ENCODE data around the gene PCDH19. TPM values are rescaled to one million over a fixed set of nuclear protein-coding genes. Genes with fewer than 3 reads are reported as not detected.

Gene PCDH19
- total RNA-seq, 1 donor from 2014 or later = 47.5 TPM

DNA sequence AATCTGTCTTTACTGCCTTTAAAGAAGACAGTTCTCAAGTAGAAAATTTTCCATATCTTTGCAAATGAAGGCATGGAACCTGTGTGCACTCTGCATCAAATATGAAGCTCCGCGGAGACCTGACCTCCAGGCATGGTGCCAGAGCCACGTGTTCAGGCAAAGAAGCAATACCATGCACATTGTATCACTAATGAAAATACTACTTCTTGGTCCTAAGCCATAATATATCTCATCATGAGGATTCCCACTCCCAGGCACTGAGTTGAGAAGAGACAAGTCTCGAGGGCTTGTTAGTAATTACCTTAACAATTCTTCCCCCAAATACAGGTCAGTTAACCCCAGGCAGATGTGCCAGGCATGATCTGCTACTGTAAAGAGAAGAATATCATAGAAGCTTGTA, 56.7 kb downstream of the PCDH19 start:
- no peak overlapping the region for H3K27ac Mint-ChIP-seq
- TF ChIP-seq, protein P1, sequence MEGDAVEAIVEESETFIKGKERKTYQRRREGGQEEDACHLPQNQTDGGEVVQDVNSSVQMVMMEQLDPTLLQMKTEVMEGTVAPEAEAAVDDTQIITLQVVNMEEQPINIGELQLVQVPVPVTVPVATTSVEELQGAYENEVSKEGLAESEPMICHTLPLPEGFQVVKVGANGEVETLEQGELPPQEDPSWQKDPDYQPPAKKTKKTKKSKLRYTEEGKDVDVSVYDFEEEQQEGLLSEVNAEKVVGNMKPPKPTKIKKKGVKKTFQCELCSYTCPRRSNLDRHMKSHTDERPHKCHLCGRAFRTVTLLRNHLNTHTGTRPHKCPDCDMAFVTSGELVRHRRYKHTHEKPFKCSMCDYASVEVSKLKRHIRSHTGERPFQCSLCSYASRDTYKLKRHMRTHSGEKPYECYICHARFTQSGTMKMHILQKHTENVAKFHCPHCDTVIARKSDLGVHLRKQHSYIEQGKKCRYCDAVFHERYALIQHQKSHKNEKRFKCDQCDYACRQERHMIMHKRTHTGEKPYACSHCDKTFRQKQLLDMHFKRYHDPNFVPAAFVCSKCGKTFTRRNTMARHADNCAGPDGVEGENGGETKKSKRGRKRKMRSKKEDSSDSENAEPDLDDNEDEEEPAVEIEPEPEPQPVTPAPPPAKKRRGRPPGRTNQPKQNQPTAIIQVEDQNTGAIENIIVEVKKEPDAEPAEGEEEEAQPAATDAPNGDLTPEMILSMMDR (IDR thresholded peaks at IDR 0.05; ENCODE audit: unreplicated experiment) = no peak
- H3K4me1 Mint-ChIP-seq (ENCODE audit: low read depth) = peaks cover 9% of the 10 kb centered on the region
- H3K36me3 Mint-ChIP-seq (ENCODE audit: insufficient read depth) = no peaks in the 10 kb centered on the region
- no peaks in the 10 kb centered on the region for H3K9me3 Mint-ChIP-seq (ENCODE audit: low read depth)
- H3K4me3 Mint-ChIP-seq (ENCODE audit: low read depth) = no peak overlapping the region
- DNase-seq (ENCODE audit: low spot score, unreplicated experiment) = no peak
- no peaks in the 10 kb centered on the region for H3K27me3 Mint-ChIP-seq

DNA sequence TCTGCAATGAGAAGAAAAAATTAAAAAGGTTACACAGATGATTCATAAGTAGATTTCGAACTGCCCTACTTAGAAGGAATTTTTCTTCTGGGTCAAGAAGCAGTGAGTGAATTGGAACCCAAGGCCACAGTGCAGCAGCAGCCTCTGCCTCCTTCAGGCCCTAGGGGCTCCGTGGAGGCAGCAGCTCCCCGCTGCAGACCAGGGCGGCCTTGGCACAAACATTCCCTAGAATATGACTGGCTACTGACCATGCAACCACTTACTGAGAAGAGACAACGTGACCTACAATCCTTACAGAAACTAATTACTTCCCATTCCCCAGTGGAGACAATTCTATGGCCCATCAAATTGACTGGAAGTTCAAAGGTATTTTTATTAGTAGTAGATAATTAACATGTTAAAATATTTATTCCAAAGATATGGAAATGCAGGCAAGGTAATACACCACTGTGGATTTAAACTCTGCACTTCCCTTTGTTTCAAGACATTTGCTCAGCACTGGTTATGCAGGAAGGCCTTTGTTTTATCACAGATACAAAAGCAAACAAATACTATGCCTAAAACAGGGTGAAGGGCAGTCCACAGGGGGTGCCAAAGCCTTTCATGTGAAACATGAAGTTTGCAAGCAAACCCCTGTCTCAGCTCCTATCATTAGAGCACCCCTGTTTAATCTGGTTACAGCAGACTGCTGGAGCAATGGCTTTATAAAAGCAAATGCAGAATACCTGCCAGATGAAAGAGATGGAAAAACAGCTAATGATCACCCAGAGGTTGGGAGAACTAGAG, 59.2 kb downstream of the PCDH19 start:
- no peaks in the 10 kb centered on the region for H3K27me3 Mint-ChIP-seq
- no peaks in the 10 kb centered on the region for H3K36me3 Mint-ChIP-seq (ENCODE audit: insufficient read depth)
- DNase-seq (ENCODE audit: low spot score, unreplicated experiment) = no peak
- H3K9me3 Mint-ChIP-seq (ENCODE audit: low read depth) = no peaks in the 10 kb centered on the region
- no peak overlapping the region for H3K27ac Mint-ChIP-seq
- peaks cover 5% of the 10 kb centered on the region for H3K4me1 Mint-ChIP-seq (ENCODE audit: low read depth)
- TF ChIP-seq, protein P1 (IDR thresholded peaks at IDR 0.05; ENCODE audit: unreplicated experiment) = no peak
- no peak overlapping the region for H3K4me3 Mint-ChIP-seq (ENCODE audit: low read depth)

GRCh38 chrX:100349391-100349790, 60.7 kb downstream of the PCDH19 start:
- Mint-ChIP-seq H3K9me3 (ENCODE audit: low read depth) (no peaks in the 10 kb centered on the region), H3K4me3 (ENCODE audit: low read depth) (no peak overlapping the region), H3K36me3 (ENCODE audit: insufficient read depth) (no peaks in the 10 kb centered on the region)

DNA sequence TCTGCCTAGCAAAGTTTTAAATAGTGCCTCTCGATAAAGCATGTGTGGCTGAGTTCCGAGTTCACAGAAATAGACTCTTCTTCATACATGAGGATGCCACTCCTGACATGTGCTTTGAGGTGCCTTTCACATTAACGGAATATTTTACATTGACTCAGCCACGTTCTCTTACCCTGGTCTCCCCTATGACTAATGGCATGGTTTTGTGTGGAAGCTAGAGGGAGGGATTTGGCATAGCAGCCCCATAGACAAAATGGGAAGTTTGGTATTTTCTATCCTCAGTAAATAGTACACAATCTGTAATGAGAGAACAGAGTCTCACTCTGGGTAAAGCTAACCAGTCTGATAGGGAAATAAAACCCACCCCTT, 68.9 kb downstream of the PCDH19 start:
- no peak overlapping the region for H3K27ac Mint-ChIP-seq
- H3K4me1 Mint-ChIP-seq (ENCODE audit: low read depth) = peaks cover 1% of the 10 kb centered on the region
- peaks cover 2% of the 10 kb centered on the region for H3K9me3 Mint-ChIP-seq (ENCODE audit: low read depth)
- peaks cover 3% of the 10 kb centered on the region for H3K36me3 Mint-ChIP-seq (ENCODE audit: insufficient read depth)
- DNase-seq (ENCODE audit: low spot score, unreplicated experiment) = no peak
- H3K4me3 Mint-ChIP-seq (ENCODE audit: low read depth) = no peak overlapping the region
- TF ChIP-seq, protein P1 (IDR thresholded peaks at IDR 0.05; ENCODE audit: unreplicated experiment) = no peak
- H3K27me3 Mint-ChIP-seq = no peaks in the 10 kb centered on the region

More at GRCh38 chrX:100349391-100349790, 60.7 kb downstream of the PCDH19 start:
- H3K4me1 Mint-ChIP-seq (ENCODE audit: low read depth) = no peaks in the 10 kb centered on the region
- no peak overlapping the region for H3K27ac Mint-ChIP-seq
- DNase-seq (ENCODE audit: low spot score, unreplicated experiment) = no peak
- TF ChIP-seq, protein P1 (IDR thresholded peaks at IDR 0.05; ENCODE audit: unreplicated experiment) = no peak
- no peaks in the 10 kb centered on the region for H3K27me3 Mint-ChIP-seq

GRCh38 chrX:100340491-100341141, 69.5 kb downstream of the PCDH19 start:
- H3K4me3 Mint-ChIP-seq (ENCODE audit: low read depth) = no peak overlapping the region
- H3K36me3 Mint-ChIP-seq (ENCODE audit: insufficient read depth) = peaks cover 3% of the 10 kb centered on the region
- no peak for DNase-seq (ENCODE audit: low spot score, unreplicated experiment)
- H3K27me3 Mint-ChIP-seq = no peaks in the 10 kb centered on the region
- H3K9me3 Mint-ChIP-seq (ENCODE audit: low read depth) = peaks cover 2% of the 10 kb centered on the region
- peaks cover 1% of the 10 kb centered on the region for H3K4me1 Mint-ChIP-seq (ENCODE audit: low read depth)
- H3K27ac Mint-ChIP-seq = no peak overlapping the region
- TF ChIP-seq, protein P1 (IDR thresholded peaks at IDR 0.05; ENCODE audit: unreplicated experiment) = no peak

Data from progenitor cell of endocrine pancreas (in vitro differentiated cells).